Anterior cingulate cortex (tissue), 58 donors: ENCODE results near the gene LCNL1.

Experiments used
- DNase-seq, 58 donors: peaks; one replicate each; lab custom pipeline; 2025; lab: John Stamatoyannopoulos, UW

Gene LCNL1

DNA sequence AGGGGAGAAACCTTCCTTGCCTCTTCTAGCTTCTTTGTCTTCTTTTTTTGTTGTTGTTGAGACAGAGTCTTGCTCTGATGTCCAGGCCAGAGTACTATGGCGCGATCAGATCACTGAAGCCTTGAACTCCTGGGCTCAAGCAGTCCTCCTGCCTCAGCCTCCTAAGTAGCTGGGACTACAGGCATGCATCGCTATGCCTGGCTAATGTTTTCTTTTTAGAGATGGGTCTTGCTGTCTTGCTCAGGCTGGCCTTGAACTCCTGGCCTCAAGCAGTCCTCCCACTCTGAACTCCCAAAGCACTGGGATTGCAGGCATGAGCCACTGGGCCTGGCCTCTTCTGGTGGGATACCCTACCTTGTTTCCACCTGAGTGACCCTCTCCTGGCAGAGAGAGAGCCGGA, 6.1 kb downstream of the LCNL1 start:
- DNase-seq = no peak

GRCh38 chr9:136990242-136990911, 7.6 kb downstream of the LCNL1 start:
- no peak for DNase-seq

- peak; percentile 21 to 95 (median 86) for DNase-seq
Observed at GRCh38 chr9:136991993-136992818, 9.4 kb downstream of the LCNL1 start, which contains the start of gene PAXX. TSS of gene PAXX (plus strand) at chr9:136992422. CDS start at chr9:136992444, 22 bp downstream.

DNA sequence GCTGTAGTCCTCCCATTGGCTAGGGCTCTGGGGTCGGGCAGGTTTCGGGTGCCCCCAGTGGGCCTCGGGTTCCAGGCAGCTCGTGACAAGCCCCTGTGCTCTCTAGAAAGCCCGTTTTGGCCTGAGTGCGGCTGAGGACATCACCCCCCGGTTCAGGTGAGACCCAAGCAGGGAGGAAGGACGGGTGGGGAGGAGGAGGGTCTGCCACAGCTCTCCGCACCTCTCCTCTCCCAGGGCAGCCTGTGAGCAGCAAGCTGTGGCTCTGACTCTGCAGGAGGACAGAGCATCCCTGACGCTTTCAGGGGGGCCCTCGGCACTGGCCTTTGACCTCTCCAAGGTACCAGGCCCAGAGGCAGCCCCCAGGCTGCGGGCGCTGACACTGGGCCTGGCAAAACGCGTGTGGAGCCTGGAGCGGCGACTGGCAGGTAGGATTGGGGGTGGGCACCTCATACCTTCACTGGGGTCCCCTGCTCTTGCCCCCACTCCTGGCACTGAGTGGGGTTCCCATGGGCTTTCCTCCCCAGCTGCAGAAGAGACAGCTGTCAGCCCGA, 10.1 kb downstream of the LCNL1 start:
- DNase-seq = no peak

DNA sequence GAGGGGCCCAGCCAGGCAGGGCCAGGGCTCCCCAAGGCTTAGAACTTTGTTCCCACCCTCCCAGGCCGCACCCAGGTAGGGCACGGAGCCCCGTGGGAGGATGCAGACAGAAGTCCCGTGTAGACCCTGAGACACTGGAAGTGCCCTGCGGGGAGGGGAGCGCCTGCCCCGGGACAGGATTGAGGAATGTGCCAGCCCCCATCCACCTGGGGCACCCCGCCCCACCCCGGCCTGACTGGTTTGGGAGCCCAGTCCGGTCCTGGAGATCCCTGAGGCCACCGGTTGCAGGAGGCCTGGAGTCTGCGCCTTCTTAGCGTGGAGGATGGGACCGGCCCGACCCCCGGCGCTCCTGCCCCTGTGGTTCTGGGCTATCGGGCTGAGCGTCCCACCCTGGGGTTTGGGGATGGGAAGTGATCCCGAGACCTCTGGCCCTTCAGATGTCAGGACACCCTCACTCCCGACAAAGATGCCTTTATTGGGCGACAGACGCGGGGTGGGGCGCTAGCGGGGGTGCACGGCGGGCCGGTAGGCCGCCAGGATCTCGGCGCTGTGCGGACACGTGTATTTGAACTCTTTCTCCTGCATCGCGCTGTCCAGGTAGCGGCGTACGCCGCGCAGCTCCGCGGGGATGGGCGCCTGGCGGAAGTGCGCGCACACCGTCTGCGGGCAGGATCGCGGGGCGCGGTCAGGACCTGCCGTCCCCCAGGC, 11.5 kb downstream of the LCNL1 start:
- DNase-seq = no peak

DNA sequence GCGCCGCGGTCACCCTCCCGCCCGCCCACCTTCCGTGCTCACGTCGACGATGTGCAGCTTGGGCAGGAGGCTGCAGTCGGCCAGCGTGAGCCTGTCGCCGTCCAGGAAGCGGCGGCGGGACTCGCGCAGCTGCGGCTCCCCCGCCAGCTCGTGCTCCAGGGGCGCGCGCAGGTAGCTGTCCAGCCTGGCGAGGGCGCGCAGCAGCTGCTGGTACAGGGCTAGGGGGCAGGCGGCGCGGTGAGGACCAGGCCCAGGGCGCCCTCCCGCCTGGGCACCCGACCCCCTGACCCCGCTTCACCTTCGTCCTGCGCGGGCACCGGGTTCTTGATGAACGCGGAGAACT, 12.1 kb downstream of the LCNL1 start:
- no peak for DNase-seq

DNA sequence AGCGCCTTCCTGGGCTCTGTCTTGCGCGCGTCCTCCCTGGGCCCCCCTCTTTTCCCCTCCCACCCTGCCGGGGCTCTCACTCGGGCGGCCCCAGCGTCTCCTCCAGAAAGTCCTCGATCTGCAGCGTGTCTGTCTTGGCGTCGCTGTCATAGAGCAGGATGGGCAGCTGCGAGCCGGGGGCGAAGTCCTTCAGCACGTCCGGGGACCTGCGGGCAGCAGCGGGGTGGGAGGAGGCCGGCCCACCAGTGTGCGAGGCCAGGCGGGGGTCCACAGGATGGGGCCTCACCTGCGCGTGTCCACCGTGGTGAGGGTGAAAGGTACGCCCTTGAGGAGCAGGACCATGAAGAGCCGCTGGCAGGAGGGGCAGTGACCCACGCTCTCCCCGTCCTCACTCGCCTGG, 12.6 kb downstream of the LCNL1 start:
- no peak for DNase-seq

DNA sequence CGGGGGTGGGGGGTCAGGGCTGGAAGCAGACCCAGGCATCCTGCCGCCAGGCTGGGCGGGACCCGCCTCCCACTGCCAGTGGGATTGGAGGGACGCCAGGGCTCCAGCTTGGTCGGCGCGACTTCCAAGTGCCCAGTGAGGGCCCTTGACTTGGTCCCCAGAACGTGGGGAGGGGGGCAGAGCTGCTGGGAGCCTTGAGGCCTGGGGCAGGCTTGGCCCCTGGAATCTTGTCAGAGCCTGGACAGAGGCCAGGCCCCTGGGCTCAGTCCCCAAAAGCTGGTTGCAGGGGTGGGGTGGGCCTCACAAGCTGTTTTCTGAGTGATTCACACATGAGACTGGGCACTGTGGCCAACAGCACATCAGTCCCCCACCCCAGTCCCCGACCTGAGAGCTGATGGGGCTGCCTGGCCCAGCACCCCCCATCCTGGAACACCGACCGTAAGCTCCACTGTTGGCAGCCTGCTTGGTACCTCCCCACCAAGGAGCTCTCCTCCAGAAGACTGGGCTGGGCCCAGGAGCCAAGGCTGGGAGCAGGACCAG, 13.0 kb downstream of the LCNL1 start:
- peak in 12 of 58 donors; percentile 6 to 43 (median 26) for DNase-seq

GRCh38 chr9:136996361-136997292, 13.8 kb downstream of the LCNL1 start, which contains the start of gene CLIC3:
TSS of gene CLIC3 (minus strand) at chr9:136996568. CDS start at chr9:136996543, 25 bp downstream.
- DNase-seq = no peak

DNA sequence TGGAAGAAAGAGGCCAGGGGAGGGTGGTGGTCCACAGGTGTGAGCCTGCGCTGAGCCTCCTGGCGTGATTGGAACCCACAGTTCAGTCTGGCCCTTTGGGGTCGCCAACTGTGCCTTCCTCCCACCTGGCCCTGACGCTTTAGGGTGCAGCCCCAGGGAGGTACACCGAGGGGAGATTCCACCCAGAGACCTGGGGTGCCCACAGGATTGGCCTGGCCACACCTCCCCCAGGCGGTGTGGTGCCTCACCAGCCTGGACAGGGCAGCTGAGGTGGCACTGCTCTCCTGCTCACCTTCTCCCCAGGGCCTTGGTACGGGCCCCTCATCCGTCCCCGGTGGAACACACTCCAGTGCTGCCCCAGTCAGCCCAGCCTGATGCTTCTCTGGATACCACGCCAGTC, 14.6 kb downstream of the LCNL1 start:
- DNase-seq = no peak

DNA sequence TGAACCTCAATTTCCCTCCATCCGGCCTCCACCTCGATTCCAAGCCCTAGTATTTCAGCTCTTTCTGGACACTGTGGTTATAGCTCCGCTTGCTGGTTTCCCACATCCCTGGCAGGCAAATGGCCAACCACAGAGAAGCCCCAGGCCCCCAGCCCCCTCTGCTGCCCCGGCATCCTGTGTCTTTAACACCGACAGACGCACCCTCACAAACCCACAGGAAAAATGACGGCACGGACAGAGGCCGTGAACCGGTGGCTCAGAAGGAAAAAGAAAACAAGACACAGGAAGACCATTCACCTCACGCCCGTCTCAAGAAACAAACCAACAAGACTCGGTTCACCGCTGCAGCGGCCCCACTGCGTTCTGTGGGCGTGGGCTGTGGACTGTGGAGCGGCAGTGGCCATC, 15.0 kb downstream of the LCNL1 start:
- DNase-seq = no peak

GRCh38 chr9:137000177-137000930, 17.6 kb downstream of the LCNL1 start:
- no peak for DNase-seq

DNA sequence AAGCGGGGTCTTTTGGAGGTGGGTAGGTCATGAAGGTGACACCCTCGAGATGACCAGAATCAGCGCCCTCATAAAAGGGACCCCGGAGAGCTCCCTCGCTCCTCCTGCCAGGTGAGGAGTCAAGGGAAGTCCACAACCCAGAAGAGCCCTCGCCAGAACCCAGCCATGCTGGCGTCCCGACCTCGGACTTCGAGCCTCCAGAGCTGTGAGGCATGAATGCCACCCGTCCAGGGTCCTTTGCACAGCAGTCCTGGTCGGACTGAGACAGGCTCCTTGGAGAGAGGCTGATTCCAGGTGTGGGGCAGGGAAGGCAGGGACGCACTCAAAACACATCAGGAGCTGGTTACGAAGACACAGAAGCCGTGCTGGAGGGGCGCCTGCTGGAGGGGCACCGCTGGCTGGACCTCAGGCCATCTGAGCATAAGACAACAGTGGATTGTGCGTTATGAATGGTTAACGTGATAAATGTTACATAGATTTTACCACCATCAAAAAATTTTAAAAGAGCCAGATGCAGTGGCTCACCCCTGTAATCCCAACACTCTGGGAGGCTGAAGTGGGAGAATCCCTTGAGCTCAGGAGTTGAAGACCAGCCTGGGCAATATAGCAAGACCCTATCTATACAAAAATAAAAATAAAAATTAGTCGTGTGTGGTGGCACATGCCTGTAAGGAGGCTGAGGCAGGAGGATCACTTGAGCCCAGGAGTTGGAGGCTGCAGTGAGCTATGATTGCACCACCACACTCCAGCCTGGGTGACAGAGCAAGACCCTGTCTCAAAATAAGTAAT, 19.3 kb downstream of the LCNL1 start:
- DNase-seq = no peak

- DNase-seq = no peak
Observed at GRCh38 chr9:137002646-137003041, 19.9 kb downstream of the LCNL1 start.

DNA sequence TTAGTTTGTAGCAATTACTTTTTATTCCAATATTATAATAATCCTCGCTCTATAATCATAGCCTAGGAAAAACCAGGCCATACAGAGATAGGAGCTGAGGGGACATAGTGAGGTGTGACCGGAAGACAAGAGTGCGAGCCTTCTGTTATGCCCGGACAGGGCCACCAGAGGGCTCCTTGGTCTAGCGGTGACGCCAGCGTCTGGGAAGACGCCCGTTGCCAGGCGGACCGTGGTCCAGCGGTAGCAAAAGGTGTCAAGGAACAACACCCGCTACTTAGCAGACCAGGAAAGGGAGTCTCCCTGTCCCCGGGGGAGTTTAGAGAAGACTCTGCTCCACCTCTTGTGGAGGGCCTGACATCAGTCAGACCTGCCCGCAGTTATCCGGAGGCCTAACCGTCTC, 21.5 kb downstream of the LCNL1 start:
- peak in 7 of 58 donors; percentile 25 to 46 (median 31) for DNase-seq

- no peak for DNase-seq
Observed at GRCh38 chr9:137006116-137007003, 23.6 kb downstream of the LCNL1 start.
